ENCODE data around the gene TAF3.

The TAF3 gene, protein sequence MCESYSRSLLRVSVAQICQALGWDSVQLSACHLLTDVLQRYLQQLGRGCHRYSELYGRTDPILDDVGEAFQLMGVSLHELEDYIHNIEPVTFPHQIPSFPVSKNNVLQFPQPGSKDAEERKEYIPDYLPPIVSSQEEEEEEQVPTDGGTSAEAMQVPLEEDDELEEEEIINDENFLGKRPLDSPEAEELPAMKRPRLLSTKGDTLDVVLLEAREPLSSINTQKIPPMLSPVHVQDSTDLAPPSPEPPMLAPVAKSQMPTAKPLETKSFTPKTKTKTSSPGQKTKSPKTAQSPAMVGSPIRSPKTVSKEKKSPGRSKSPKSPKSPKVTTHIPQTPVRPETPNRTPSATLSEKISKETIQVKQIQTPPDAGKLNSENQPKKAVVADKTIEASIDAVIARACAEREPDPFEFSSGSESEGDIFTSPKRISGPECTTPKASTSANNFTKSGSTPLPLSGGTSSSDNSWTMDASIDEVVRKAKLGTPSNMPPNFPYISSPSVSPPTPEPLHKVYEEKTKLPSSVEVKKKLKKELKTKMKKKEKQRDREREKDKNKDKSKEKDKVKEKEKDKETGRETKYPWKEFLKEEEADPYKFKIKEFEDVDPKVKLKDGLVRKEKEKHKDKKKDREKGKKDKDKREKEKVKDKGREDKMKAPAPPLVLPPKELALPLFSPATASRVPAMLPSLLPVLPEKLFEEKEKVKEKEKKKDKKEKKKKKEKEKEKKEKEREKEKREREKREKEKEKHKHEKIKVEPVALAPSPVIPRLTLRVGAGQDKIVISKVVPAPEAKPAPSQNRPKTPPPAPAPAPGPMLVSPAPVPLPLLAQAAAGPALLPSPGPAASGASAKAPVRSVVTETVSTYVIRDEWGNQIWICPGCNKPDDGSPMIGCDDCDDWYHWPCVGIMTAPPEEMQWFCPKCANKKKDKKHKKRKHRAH

GRCh38 chr10:7818295-7819120, at the start of gene TAF3:
TAF3 (plus strand) TSS chr10:7818505; CDS start chr10:7818710, 205 bp downstream.
- no peak for TF ChIP-seq GATA2 (IDR thresholded peaks at IDR 0.05; ENCODE audit: low read depth, low read length)
- TF ChIP-seq GATA3 (IDR thresholded peaks at IDR 0.05; ENCODE audit: low read depth, low read length) = no peak

- TF ChIP-seq GATA2 (IDR thresholded peaks at IDR 0.05; ENCODE audit: low read depth, low read length) (no peak), GATA3 (IDR thresholded peaks at IDR 0.05; ENCODE audit: low read depth, low read length) (no peak)
Measured at GRCh38 chr10:7773845-7774801, 44.2 kb upstream of the TAF3 start.

DNA sequence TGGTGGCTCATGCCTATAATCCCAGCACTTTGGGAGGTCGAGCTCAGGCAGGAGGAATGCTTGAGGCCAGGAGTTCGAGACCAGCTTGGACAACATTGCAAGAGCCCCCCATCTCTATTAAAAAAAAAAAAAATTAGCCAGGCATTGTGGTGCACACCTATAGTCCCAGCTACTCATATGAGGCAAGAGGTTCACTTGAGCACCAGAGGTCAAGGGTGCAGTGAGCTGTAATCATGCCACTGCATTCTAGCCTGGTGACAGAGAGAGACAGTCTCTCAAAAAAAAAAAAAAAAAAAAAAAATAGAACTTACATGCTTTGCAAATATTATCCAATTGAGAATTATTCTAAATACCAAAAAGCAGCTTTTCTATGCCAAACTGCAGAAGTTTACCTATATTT, 41.5 kb upstream of the TAF3 start:
- no peak for TF ChIP-seq GATA2 (IDR thresholded peaks at IDR 0.05; ENCODE audit: low read depth, low read length)
- no peak for TF ChIP-seq GATA3 (IDR thresholded peaks at IDR 0.05; ENCODE audit: low read depth, low read length)

DNA sequence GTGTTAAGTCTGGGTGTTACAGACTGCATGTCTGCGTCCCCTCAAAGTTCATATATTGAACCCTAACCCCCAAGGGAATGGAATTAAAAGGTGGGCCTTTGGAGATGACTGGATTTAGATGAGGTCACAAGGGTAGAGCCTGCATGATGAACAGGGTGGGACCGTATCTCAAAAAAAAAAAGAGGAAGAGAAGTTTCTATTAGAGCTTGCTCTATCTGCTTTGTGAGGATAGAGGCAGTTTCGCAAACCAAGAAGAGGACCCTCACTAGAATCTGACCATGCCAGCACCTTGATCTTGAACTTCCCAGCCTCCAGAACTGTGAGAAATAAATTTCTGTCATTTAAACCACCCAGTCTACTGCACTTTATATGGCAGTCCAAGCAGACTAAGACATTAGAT, 31.9 kb upstream of the TAF3 start:
- no peak for TF ChIP-seq GATA3 (IDR thresholded peaks at IDR 0.05; ENCODE audit: low read depth, low read length)
- TF ChIP-seq GATA2 (IDR thresholded peaks at IDR 0.05; ENCODE audit: low read depth, low read length) = no peak

DNA sequence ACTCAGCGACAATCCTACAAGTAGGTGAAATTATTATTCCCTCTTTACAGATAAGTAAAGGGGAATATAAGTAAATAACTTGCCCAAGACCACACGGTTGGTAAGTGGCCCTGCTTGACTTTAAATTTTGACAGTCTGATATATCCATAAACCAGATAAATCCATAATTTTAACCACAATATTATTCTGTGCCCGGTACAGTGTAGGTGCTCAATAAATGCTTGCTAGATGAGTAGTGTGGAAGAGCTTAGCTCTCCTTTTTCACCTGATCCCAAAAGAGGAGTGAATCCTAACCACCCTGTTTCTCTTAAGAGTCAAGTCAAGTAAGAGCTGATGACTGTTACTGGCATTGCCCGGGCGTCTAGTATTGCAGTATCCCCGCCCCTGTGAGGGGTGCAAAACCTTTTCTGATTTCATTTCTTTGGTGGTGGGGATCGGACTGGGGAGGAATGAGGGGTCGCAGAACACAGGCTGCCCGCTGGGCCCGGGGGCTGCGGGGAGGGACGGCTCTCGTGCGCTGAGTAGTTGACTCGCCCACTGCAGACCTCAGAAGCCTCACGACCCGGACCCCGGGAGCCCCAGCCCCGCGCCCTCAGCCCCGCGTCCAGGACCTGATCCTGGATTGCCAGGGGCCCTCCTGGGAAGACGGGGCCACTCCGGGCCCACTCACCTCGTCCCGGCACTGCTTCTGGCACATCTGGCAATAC, 31.0 kb upstream of the TAF3 start:
- no peak for TF ChIP-seq GATA2 (IDR thresholded peaks at IDR 0.05; ENCODE audit: low read depth, low read length)
- TF ChIP-seq GATA3 (IDR thresholded peaks at IDR 0.05; ENCODE audit: low read depth, low read length) = no peak

DNA sequence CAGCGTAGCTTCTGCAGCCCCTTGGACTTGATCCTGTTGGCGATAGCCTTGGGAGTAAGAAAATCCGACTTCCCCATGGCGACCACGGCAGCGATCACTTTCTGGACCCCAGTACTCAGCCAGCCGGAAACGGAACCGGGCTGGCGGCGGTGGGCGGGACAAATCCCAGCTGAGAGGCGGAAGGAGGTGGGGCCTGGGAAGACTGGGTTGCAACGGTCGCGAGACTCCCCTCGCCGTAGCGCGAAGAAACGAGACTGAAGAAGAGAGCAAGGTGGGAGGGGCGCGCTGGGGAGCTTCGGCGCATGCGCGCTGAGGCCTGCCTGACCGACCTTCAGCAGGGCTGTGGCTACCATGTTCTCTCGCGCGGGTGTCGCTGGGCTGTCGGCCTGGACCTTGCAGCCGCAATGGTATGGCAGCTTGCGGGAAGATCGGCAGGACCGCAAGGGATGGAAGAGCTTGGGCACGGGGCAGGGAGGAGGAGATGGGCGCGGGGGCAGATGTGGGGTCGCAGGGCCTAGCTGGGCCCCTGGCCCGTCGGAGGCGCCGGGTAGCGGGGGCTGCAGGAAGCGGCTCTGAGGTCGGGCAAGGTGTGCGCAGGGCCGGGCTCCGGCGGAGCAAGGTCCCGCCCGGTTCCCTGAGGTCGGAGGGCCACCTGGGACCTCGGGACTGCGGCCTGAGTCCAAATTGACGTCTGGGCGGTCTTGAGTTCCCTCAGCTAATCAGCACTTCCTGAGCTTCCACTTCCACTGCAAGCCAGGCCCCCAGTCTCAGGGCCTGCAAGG, 30.3 kb upstream of the TAF3 start, which contains the start of the genes ATP5F1C and KIN:
ATP5F1C (plus strand) TSS at position 321 of the 782 bp plus-strand sequence; CDS start at position 352, 31 bp downstream.
KIN (minus strand) TSS at position 137 of the 782 bp plus-strand sequence; CDS start at position 77, 60 bp downstream.
- peak; percentile 7; the same call in 1 of the 2 replicates for TF ChIP-seq GATA2 (IDR thresholded peaks at IDR 0.05; ENCODE audit: low read depth, low read length)
- TF ChIP-seq GATA3 (IDR thresholded peaks at IDR 0.05; ENCODE audit: low read depth, low read length) = no peak

GRCh38 chr10:7788639-7789286, 29.5 kb upstream of the TAF3 start:
- TF ChIP-seq GATA2 (IDR thresholded peaks at IDR 0.05; ENCODE audit: low read depth, low read length) = no peak
- TF ChIP-seq GATA3 (IDR thresholded peaks at IDR 0.05; ENCODE audit: low read depth, low read length) = no peak

- peak; percentile 84 for TF ChIP-seq GATA2 (IDR thresholded peaks at IDR 0.05; ENCODE audit: low read depth, low read length)
- TF ChIP-seq GATA3 (IDR thresholded peaks at IDR 0.05; ENCODE audit: low read depth, low read length) = peak; percentile 34; the same call in 1 of the 2 replicates
Measured at GRCh38 chr10:7789390-7789789, 28.9 kb upstream of the TAF3 start.

DNA sequence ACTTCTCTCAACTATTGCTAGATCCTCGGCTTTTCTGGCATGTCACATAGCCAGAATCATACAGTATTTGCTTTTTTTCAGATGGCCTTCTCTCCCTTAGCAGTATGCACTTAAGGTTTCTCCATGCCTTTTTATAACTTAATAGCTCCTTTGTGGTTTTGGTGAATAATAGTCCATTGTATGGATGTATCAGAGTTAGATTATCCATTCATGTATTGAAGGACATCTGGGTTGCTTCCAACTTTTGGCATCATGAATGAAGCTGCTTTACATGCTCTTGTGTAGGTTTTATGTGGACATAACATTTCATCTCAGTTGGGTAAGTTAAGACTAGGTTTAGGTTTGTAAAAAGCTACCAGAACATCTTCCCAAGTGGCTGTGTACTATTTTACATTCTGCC, 25.8 kb upstream of the TAF3 start:
- TF ChIP-seq GATA2 (IDR thresholded peaks at IDR 0.05; ENCODE audit: low read depth, low read length) (no peak), GATA3 (IDR thresholded peaks at IDR 0.05; ENCODE audit: low read depth, low read length) (no peak)

DNA sequence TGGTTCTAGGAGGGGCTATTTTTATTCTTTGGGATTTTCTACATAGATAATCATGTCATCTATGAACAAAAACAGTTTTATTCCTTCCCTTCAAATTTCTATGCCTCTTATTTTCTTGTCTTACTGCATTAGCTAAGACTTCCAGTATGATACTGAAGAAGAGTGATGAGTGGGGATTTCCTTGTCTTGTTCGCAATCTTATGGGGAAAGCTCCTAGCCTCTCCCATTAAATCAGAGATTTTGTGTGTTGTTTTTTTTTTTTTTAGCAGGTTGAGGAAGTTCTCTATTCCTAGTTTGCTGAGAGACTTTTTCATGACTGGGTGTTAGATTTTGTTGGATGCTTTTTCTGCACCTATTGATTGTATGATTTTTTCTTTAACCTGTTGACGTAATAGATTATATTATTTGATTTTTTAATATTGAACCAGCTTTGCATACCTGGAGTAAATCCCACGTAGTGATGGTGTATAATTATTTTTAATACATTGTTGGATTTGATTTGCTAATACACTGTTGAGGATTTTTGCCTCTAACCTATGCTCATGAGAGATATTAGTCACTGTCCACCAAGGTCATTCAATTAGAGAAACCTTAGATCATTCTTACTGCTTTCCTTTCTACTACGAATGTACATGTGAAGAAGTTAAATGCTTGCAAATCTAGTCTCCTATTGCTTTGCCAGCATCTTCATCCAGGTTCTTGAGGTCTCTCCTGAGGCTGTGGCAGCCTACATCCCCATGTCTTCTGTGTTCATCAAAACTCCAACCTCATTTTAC, 23.9 kb upstream of the TAF3 start:
- no peak for TF ChIP-seq GATA3 (IDR thresholded peaks at IDR 0.05; ENCODE audit: low read depth, low read length)
- no peak for TF ChIP-seq GATA2 (IDR thresholded peaks at IDR 0.05; ENCODE audit: low read depth, low read length)
